ENCODE results near the gene PNPLA7. TPM values are rescaled to one million over a fixed set of nuclear protein-coding genes. Genes with fewer than 3 reads are reported as not detected.
"Not testable (repeated sequence)": the region's sequence is repeated elsewhere in the genome, so short reads cannot be mapped to it uniquely, and the experiment has no call there.

PNPLA7 gene
- total RNA-seq, 2 donors from 2014 or later = 5.8 to 6.1 TPM

DNA sequence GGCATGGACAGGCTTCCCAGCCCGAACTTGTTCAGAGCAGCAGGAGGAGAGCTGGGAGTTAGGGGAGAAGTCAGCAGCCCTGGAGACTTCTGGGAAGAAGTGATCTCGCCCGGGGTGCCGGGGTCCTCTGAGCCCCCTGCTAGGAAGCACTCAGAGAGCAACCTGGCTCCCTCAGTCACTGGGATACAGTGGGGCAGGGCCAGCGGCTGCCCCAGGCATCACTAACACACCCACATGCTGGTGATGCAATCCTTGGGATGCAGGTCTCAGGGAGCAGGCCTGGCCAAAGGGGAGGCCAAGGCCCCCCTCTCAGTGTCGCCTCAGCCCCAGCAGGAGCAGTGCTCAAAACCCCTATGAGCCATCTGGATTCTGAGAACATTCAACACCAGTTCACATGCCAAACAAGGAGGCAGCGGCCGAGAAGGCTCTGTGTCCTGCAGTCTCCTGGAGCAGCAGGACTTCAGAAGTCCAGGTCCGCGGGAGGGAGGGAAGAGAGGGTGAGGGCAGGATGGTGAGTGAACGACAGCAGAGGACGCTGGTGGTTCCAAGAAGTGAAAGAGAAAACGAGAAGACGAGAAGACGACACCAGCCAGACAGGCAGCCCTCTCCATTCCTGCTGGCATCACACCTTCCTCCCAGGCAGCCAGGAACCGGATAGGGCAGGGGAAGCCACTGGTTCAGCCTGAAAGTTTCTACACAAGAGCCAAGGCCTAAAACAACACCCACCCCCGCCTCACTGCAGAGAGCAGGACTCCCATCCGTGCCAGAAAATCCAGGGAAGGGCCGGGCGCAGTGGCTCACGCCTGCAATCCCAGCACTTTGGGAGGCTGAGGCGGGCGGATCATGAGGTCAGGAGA is 2.3 kb downstream of the PNPLA7 start:
- DNase-seq (peak; percentile 56), ATAC-seq (no peak)
- intact Hi-C loops (cut with DNase I) = no loop called here

DNA sequence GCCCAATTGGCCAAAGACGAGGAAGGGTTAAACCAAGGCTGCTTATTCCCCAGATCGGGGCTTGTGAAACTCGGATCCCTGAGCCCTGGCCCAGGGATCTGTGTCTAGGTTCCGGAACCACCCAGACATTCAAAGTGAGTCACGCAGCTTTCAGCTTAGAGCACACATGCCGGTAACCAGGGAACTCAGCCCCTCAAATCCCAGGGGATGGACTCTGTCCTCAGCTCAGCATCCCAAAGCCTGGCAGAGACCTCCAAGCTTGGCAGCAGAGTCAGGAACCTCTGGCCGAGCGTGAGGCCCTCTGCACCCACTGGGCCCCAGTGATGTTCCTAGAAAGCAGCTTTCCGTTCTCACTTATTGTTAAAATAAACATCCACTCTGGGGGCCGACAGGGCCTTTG is 5.1 kb downstream of the PNPLA7 start:
- ATAC-seq = peak in 1 of 2 donors; percentile 49
- intact Hi-C loops (cut with DNase I) = no loop called here

GRCh38 chr9:137544176-137544760 is 5.9 kb downstream of the PNPLA7 start:
- intact Hi-C loops (cut with DNase I) = no loop called here
- no peak for DNase-seq

More for the DNA sequence above, 5.1 kb downstream of the PNPLA7 start:
- peak; percentile 49 for DNase-seq

GRCh38 chr9:137543237-137543963 is 6.8 kb downstream of the PNPLA7 start:
- DNase-seq (no peak), ATAC-seq (no peak)
- intact Hi-C loops (cut with DNase I) = no loop called here

More at GRCh38 chr9:137544176-137544760, 5.9 kb downstream of the PNPLA7 start:
- peak in 1 of 2 donors; percentile 6 for ATAC-seq

DNA sequence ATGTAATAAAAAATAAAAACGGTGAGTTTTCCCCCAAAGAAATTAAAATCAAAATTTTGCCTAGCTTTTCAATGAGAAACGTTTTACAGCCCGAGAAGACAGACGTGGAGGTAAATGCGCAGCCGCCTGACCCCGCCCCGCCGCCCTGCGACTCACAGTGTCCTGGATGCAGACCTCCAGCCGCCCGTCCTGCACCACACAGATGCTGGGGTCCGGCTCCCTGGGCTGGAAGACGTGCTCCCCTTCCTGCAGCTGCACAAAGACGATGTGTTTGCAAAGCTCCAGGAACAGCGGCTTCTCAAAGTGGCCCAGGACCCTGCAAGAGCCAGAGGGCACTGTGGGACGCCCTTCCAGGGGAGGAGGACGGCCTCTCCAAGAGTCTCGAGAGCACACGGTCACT is 7.7 kb downstream of the PNPLA7 start:
- intact Hi-C loops (cut with DNase I) = no loop called here
- no peak for DNase-seq
- no peak for ATAC-seq

DNA sequence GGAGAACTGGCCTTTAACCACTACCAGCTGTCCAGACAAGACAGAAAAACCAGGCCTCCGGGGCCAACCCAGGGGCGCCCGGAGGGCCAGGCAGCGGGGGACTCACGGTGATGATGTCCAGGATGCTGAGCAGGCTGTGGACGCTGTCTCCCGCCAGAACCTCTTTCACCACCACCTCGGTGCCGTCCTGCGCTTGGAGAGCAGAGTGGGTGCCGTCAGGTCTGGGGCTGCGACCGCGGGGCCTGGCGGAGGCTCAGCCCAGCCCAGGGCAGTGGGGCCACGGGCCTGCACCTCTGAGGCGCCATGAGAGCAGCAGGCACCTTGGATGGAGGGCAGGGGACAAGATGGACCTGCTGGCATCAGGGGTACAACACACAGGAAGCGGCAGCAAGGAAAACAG is 9.7 kb downstream of the PNPLA7 start:
- intact Hi-C loops (cut with DNase I) = no loop called here
- DNase-seq = no peak
- no peak for ATAC-seq

DNA sequence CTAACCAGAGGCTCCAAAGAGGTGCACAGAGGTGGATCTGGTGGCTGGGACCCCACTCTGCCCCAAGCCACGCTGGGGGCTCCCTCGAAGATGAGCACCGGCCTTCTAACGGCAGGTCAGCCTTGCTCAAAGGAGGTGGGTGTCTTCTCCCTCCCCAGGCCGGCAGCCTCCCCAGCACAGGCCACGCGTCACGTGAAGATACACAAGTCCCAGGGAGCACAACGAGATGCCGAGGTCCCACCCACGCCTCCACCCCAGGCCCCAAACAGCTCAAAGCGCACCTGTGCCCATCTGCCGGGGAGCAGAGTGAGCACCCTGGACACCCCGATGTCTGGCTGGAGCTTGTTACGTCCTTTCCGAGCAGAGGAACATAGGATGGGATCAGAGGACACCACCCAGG is 12.1 kb downstream of the PNPLA7 start:
- DNase-seq (no peak), ATAC-seq (peak in 1 of 2 donors; percentile 17)
- intact Hi-C loops (cut with DNase I) = no loop called here

- intact Hi-C loops (cut with DNase I); ATAC-seq; DNase-seq: not testable (repeated sequence)
These were observed 13.5 kb downstream of the PNPLA7 start for GRCh38 chr9:137536594-137537131.

GRCh38 chr9:137535120-137535428 is 15.1 kb downstream of the PNPLA7 start:
- no peak for ATAC-seq
- intact Hi-C loops (cut with DNase I) = no loop called here

GRCh38 chr9:137534256-137535119 is 15.7 kb downstream of the PNPLA7 start:
- DNase-seq (no peak), ATAC-seq (peak; percentile 75 to 92)
- intact Hi-C loops (cut with DNase I) = no loop called here

More at GRCh38 chr9:137535120-137535428, 15.1 kb downstream of the PNPLA7 start:
- no peak for DNase-seq

DNA sequence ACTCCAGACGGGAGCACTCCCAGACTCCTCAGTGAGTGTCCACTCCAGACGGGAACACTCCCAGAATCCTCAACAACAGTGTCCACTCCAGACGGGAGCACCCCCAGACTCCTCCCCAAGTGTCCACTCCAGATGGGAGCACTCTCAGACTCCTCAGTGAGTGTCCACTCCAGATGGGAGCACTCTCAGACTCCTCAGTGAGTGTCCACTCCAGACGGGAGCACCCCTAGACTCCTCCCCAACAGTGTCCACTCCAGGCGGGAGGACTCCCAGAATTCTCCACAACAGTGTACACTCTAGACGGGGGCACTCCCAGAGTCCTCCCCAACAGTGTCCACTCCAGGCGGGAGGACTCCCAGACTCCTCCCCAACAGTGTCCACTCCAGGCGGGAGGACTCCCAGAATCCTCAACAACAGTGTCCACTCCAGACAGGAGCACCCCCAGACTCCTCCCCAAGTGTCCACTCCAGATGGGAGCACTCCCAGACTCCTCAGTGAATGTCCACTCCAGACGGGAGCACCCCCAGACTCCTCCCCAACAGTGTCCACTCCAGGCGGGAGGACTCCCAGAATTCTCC is 17.2 kb downstream of the PNPLA7 start:
- intact Hi-C loops (cut with DNase I); DNase-seq; ATAC-seq: not testable (repeated sequence)

DNA sequence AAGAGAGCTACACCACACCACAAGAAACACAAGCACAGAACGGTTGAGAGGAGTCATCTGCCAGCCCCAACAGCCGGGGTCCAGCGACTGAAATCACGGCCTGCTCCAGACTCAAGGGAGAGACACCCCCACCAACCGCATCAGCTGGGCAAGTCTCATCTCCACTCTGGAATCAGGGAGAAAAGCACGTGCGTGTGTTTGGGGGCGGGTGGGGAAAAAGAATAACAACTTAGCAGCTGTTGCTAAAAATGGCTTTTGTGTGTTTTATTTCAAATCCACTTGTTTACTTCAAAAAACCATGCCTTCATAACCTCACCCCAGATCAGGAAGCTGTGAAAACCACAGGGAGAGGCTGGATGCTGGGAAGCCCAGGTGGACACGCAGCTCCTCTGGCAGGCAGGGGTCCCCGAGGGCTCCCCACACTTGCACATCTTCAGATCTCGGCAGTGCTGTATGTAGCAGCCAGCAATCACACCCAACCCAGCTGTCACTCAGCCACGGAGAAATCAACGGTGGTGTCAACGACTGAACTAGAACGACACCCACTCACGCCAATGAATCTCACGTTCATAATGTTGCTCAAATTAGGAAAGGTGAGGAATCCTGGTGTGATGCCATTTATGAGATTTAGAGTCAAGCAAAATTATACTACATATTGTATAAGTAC is 19.0 kb downstream of the PNPLA7 start:
- DNase-seq = no peak
- ATAC-seq = no peak
- intact Hi-C loops (cut with DNase I) = no loop called here

DNA sequence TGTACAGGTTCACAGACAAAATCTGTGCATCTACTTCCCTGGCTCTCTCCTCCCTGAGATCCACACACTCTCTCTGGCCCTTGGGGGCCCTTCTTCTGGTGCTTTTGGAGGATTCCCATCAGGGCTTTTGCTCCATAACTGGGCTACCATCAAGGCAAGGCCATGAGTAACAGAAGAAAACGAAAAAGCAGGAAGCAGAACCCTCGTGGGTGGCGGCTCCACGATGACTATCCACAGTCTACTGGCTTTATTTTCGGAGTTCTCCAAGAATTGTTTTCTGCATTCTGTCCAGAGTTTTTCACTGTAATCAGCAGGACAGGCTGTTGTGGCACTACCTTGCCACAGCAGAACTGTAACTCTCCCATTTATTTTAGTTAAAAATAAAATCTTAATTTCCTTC is 19.9 kb downstream of the PNPLA7 start:
- DNase-seq (no peak), ATAC-seq (no peak)
- intact Hi-C loops (cut with DNase I) = no loop called here

- no peak for DNase-seq
- no peak for ATAC-seq
- intact Hi-C loops (cut with DNase I) = loop anchor here (10.0 kb wide), 2 partner anchors 220 to 230 kb away; partner anchors contain the start of gene NRARP (in 1 of the 2)
These were observed 25.3 kb downstream of the PNPLA7 start for GRCh38 chr9:137524981-137525317.

- no peak for ATAC-seq
- intact Hi-C loops (cut with DNase I) = loop anchor here (10.0 kb wide), 2 partner anchors 220 to 230 kb away; partner anchors contain the start of gene NRARP (in 1 of the 2)
- no peak for DNase-seq
These were observed 25.8 kb downstream of the PNPLA7 start for GRCh38 chr9:137524161-137524980.

DNA sequence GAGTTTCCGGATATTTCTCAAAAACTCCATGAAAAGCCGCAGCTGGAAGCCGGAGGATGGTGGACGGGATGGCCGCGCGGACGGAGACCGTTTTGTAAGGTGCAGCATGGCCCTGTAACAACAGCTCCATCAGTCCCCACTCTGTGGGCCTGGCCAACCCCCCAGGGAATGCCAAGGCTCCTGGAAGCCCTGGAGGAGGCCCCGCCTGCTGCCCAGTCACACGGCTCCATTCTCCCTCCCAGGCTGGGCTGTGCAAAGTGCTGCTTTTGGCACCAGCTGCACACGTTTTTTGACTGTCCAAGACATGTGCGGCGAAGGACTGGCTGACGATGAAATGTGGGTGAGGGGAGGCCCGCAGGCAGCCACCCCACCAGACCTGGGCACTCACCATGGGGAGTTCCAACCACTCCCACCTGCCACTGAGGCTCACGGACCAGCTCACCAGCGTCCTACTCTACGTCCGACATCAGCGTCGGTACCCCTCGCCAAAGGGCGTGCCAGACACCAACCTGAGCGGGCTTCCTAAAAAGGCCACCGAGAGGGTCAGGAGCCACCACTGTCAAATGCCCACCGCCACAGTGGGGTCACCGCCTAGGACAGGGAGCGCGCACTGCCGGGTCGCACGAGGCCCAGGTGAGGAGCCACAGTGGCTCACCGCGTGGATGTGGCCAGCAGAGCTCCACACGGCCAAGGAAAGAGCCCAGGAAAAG is 27.3 kb downstream of the PNPLA7 start:
- no peak for ATAC-seq
- intact Hi-C loops (cut with DNase I) = loop anchor here (10.0 kb wide), 2 partner anchors 218 to 228 kb away; partner anchors contain the start of gene NRARP (in 1 of the 2)
- no peak for DNase-seq
